ENCODE measurements around the gene PDZRN3. TPM values are rescaled to one million over a fixed set of nuclear protein-coding genes. Genes with fewer than 3 reads are reported as not detected.

The PDZRN3 gene
- total RNA-seq, 1 donor from 2014 or later = 21.9 TPM

DNA sequence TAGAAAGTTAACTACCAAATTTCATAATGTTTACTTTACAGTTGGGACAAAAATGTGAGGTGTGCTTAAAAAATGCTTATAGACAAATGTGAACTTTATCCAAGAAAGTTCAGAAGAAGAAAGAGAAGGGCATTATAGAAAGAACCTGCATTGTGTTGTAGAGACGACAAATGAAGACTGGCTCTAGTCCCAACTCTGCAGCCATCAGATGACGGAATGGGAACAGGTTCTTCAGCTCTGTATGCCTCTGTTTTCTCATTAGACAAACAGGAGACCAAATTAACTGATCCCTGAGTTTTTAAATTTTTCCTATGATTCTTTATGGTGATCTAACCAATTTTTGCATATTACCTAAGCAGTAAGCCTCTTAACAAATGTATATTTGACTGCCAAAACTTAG lies 49.2 kb downstream of the PDZRN3 start:
- Mint-ChIP-seq H3K27me3 (ENCODE audit: unreplicated experiment) (no peaks in the 10 kb centered on the region), H3K9me3 (ENCODE audit: unreplicated experiment) (peaks cover 4% of the 10 kb centered on the region), H3K27ac (ENCODE audit: unreplicated experiment) (no peak overlapping the region), H3K4me3 (ENCODE audit: unreplicated experiment) (no peak overlapping the region), H3K36me3 (ENCODE audit: unreplicated experiment) (no peaks in the 10 kb centered on the region), H3K4me1 (ENCODE audit: low read depth, unreplicated experiment) (peaks cover 12% of the 10 kb centered on the region)
- DNase-seq = no peak
- TF ChIP-seq CTCF (IDR thresholded peaks at IDR 0.05; ENCODE audit: partially characterized antibody, unreplicated experiment) = no peak

DNA sequence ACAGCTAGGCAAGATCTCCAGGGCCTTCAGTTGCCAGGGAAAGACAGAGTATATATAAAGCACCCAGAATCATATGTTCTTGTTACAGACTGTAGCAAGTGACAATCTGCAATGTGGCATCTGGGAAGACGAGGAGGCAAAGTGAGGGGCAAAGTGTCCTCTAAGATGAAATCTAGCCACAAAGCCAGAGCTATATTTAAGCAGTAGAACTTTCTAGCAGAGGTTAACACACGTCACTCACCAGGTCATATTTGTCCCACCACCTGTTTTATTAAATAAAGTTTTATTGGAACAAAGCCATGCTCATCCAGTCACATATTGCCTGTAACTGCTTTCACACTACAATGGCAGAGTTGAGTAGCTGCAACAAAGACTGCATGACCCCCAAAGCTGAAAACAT lies 51.5 kb downstream of the PDZRN3 start:
- H3K27me3 Mint-ChIP-seq (ENCODE audit: unreplicated experiment) = no peaks in the 10 kb centered on the region
- no peak overlapping the region for H3K4me3 Mint-ChIP-seq (ENCODE audit: unreplicated experiment)
- DNase-seq = no peak
- no peak overlapping the region for H3K27ac Mint-ChIP-seq (ENCODE audit: unreplicated experiment)
- peaks cover 4% of the 10 kb centered on the region for H3K9me3 Mint-ChIP-seq (ENCODE audit: unreplicated experiment)
- H3K4me1 Mint-ChIP-seq (ENCODE audit: low read depth, unreplicated experiment) = peaks cover 12% of the 10 kb centered on the region
- TF ChIP-seq CTCF (IDR thresholded peaks at IDR 0.05; ENCODE audit: partially characterized antibody, unreplicated experiment) = no peak
- H3K36me3 Mint-ChIP-seq (ENCODE audit: unreplicated experiment) = no peaks in the 10 kb centered on the region

GRCh38 chr3:73572368-73572767 lies 52.4 kb downstream of the PDZRN3 start:
- TF ChIP-seq CTCF (IDR thresholded peaks at IDR 0.05; ENCODE audit: partially characterized antibody, unreplicated experiment) = no peak
- Mint-ChIP-seq H3K27ac (ENCODE audit: unreplicated experiment) (no peak overlapping the region), H3K9me3 (ENCODE audit: unreplicated experiment) (no peaks in the 10 kb centered on the region), H3K4me3 (ENCODE audit: unreplicated experiment) (no peak overlapping the region), H3K27me3 (ENCODE audit: unreplicated experiment) (no peaks in the 10 kb centered on the region), H3K36me3 (ENCODE audit: unreplicated experiment) (no peaks in the 10 kb centered on the region), H3K4me1 (ENCODE audit: low read depth, unreplicated experiment) (peaks cover 8% of the 10 kb centered on the region)
- no peak for DNase-seq

GRCh38 chr3:73571238-73571794 lies 53.4 kb downstream of the PDZRN3 start:
- TF ChIP-seq CTCF (IDR thresholded peaks at IDR 0.05; ENCODE audit: partially characterized antibody, unreplicated experiment) = no peak
- no peaks in the 10 kb centered on the region for H3K9me3 Mint-ChIP-seq (ENCODE audit: unreplicated experiment)
- peaks cover 4% of the 10 kb centered on the region for H3K4me1 Mint-ChIP-seq (ENCODE audit: low read depth, unreplicated experiment)
- H3K27me3 Mint-ChIP-seq (ENCODE audit: unreplicated experiment) = no peaks in the 10 kb centered on the region
- no peak overlapping the region for H3K27ac Mint-ChIP-seq (ENCODE audit: unreplicated experiment)
- no peak for DNase-seq
- no peaks in the 10 kb centered on the region for H3K36me3 Mint-ChIP-seq (ENCODE audit: unreplicated experiment)
- H3K4me3 Mint-ChIP-seq (ENCODE audit: unreplicated experiment) = no peak overlapping the region

DNA sequence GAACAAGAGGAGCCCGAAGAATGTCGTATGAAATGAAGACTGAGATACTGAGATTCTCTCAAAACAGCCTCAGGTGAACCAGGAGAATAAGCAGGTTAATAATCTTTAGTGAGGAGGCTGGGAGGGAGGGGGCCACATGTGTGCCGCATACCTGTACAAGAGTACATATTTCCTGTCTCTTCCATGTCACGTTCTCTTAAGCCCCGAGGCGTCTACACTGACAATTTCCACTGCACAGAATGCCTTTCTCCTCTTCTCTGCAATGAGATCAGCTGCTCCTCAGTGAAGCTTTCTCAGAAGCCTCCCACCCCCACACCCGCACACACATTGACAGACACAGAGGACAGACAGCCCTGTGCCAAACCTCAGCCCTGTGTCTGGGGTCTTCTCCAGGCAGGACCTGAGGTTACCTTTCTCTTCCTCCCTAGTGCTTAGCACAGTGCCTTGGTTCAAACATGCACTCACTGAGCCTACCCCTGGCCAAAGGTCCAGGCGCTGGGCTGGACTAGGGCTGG lies 55.4 kb downstream of the PDZRN3 start:
- Mint-ChIP-seq H3K27ac (ENCODE audit: unreplicated experiment) (no peak overlapping the region), H3K4me1 (ENCODE audit: low read depth, unreplicated experiment) (peaks cover 4% of the 10 kb centered on the region), H3K36me3 (ENCODE audit: unreplicated experiment) (no peaks in the 10 kb centered on the region), H3K27me3 (ENCODE audit: unreplicated experiment) (no peaks in the 10 kb centered on the region), H3K4me3 (ENCODE audit: unreplicated experiment) (no peak overlapping the region), H3K9me3 (ENCODE audit: unreplicated experiment) (no peaks in the 10 kb centered on the region)
- no peak for DNase-seq
- TF ChIP-seq CTCF (IDR thresholded peaks at IDR 0.05; ENCODE audit: partially characterized antibody, unreplicated experiment) = no peak

Data from glutamatergic neuron (in vitro differentiated cells).